ENCODE data around the gene LIPA. TPM values are rescaled to one million over a fixed set of nuclear protein-coding genes. Genes with fewer than 3 reads are reported as not detected.

LIPA gene
- total RNA-seq, 2 experiments from 2014 or later, result 8.9 to 19.4 TPM

GRCh38 chr10:89210794-89211425 lies 40.7 kb downstream of the LIPA start:
- Histone ChIP-seq H4K20me1 (ENCODE audit: insufficient read depth, low read length) (no peaks in the 10 kb centered on the region), H3K79me2 (ENCODE audit: insufficient read depth, low read depth, low read length) (no peaks in the 10 kb centered on the region), H3K4me3 (ENCODE audit: low read depth, low read length, poor library complexity, severe bottlenecking) (no peak overlapping the region), H2AFZ (ENCODE audit: low read length) (no peak overlapping the region), H3K36me3 (ENCODE audit: insufficient read depth, low read length) (no peaks in the 10 kb centered on the region), H3K4me1 (ENCODE audit: insufficient read depth, low read length, poor library complexity, severe bottlenecking) (peaks cover 10% of the 10 kb centered on the region), H3K9me2 (ENCODE audit: insufficient read depth, low read length) (no peaks in the 10 kb centered on the region), H3K9me3 (ENCODE audit: low read length) (no peaks in the 10 kb centered on the region), H3K27ac (ENCODE audit: low read depth, low read length, poor library complexity, severe bottlenecking) (no peak overlapping the region), H3K4me2 (ENCODE audit: low read length) (no peak overlapping the region)
- no peak for TF ChIP-seq EZH2phosphoT487 (IDR thresholded peaks at IDR 0.05; ENCODE audit: borderline replicate concordance, low read depth, low read length)
- TF ChIP-seq CTCF (conservative IDR thresholded peaks at IDR 0.05; ENCODE audit: low read length), result no peak
- CTCF ChIA-PET (ENCODE audit: unreplicated experiment), result no interaction called here
- no peak for DNase-seq (ENCODE audit: low spot score)
- no TSS peak for BruUV-seq (replicated peaks)
- intact Hi-C loops (cut with micrococcal nuclease; ENCODE audit: unreplicated experiment), result no loop called here
- POLR2A ChIA-PET, result interaction anchor here (0.6 to 1.2 kb wide), 2 partner anchors 18 to 37 kb away, joined by 3 read pairs; no protein-coding TSS in a partner anchor

- ChIA-PET CTCF (ENCODE audit: unreplicated experiment) (interaction anchor here (0.6 kb wide), 1 partner anchor 301 kb away, joined by 3 read pairs; no protein-coding TSS in a partner anchor), POLR2A (interaction anchor here (0.7 kb wide), 1 partner anchor 358 kb away, joined by 3 read pairs; the partner anchor contains the start of gene ANKRD22)
- H3K9me2 ChIP-seq (ENCODE audit: insufficient read depth, low read length), result no peaks in the 10 kb centered on the region
- peaks cover 11% of the 10 kb centered on the region for H3K4me1 ChIP-seq (ENCODE audit: insufficient read depth, low read length, poor library complexity, severe bottlenecking)
- H3K4me3 ChIP-seq (ENCODE audit: low read depth, low read length, poor library complexity, severe bottlenecking), result no peak overlapping the region
- no peak overlapping the region; the same call in 1 of the 2 replicates for H2AFZ ChIP-seq (ENCODE audit: low read length)
- H3K79me2 ChIP-seq (ENCODE audit: insufficient read depth, low read depth, low read length), result no peaks in the 10 kb centered on the region
- H3K36me3 ChIP-seq (ENCODE audit: insufficient read depth, low read length), result no peaks in the 10 kb centered on the region
- peak overlapping the region; percentile 27; the same call in 1 of the 2 replicates for H3K4me2 ChIP-seq (ENCODE audit: low read length)
- DNase-seq (ENCODE audit: low spot score), result no peak
- H3K9me3 ChIP-seq (ENCODE audit: low read length), result no peaks in the 10 kb centered on the region
- H4K20me1 ChIP-seq (ENCODE audit: insufficient read depth, low read length), result no peaks in the 10 kb centered on the region
- no TSS peak for BruUV-seq (replicated peaks)
- TF ChIP-seq CTCF (conservative IDR thresholded peaks at IDR 0.05; ENCODE audit: low read length) (no peak), EZH2phosphoT487 (IDR thresholded peaks at IDR 0.05; ENCODE audit: borderline replicate concordance, low read depth, low read length) (no peak)
- H3K27ac ChIP-seq (ENCODE audit: low read depth, low read length, poor library complexity, severe bottlenecking), result no peak overlapping the region
- intact Hi-C loops (cut with micrococcal nuclease; ENCODE audit: unreplicated experiment), result no loop called here
These were observed 41.9 kb downstream of the LIPA start for GRCh38 chr10:89209718-89210117.
